ENCODE results near the gene PACS1.

PACS1 gene

DNA sequence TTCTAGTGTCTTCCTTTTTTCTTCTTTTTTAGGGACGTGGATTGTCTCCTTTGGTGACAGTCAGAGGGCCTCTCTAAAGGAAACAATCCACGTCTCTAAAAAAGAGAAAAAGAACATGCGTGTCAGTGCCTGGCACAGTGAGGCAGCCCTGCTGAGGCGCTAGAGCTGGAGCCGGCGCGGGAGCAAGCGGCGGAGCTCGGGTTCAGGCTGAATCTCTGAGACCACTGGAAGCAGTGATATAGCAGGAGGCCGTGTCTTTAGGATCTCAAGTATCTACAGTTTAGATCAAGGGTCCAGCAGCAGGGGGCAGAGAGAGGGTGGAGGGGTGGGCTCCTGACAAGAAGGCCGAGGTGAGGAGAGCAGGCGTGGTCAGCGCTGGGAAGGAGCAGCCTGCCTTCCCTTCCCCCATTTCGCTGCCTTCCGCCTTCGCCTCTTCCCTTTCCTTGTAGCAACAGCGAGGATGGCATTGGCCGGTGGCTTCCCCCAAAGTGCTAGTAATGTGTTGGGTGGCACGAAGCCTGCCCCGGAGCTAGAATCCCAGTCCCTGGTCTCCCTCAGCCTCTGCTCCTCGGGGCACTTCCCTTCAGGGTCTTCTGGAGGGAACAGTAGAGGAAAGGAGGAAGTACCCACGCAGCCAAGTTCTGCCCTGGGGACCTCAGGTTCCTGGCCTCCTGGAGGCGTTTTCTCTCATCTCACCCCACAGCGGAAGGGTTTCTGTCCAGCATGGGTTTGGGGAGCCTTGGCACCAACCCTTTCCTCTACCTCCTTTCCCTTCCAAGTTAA lies 170.1 kb downstream of the PACS1 start:
- TF ChIP-seq, protein P1, sequence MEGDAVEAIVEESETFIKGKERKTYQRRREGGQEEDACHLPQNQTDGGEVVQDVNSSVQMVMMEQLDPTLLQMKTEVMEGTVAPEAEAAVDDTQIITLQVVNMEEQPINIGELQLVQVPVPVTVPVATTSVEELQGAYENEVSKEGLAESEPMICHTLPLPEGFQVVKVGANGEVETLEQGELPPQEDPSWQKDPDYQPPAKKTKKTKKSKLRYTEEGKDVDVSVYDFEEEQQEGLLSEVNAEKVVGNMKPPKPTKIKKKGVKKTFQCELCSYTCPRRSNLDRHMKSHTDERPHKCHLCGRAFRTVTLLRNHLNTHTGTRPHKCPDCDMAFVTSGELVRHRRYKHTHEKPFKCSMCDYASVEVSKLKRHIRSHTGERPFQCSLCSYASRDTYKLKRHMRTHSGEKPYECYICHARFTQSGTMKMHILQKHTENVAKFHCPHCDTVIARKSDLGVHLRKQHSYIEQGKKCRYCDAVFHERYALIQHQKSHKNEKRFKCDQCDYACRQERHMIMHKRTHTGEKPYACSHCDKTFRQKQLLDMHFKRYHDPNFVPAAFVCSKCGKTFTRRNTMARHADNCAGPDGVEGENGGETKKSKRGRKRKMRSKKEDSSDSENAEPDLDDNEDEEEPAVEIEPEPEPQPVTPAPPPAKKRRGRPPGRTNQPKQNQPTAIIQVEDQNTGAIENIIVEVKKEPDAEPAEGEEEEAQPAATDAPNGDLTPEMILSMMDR (conservative IDR thresholded peaks at IDR 0.05; ENCODE audit: control insufficient read depth, insufficient read depth, low read depth, low read length) = no peak
- no peak overlapping the region for H3K4me3 ChIP-seq (ENCODE audit: control insufficient read depth, low read depth, low read length)
- no peak for DNase-seq (ENCODE audit: low read depth)

DNA sequence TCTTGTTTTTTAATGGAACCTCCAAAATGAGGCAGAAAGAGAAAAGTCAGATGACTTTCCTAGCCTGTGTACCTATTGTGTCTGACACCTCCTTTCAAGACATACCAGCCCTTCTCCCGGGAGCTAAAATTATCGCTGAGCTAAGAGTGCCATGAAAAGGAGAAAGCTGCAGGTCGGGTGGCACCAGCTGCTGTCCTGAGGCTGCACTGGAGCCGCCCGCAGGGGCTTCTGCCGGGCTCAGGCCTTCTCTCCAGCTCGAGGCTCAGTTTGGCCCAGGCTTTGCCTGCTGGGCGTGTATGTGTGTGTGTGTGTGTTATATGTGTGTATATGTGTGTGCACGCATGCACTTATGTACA lies 170.7 kb downstream of the PACS1 start:
- TF ChIP-seq, protein P1 (conservative IDR thresholded peaks at IDR 0.05; ENCODE audit: control insufficient read depth, insufficient read depth, low read depth, low read length) = no peak
- no peak overlapping the region for H3K4me3 ChIP-seq (ENCODE audit: control insufficient read depth, low read depth, low read length)

DNA sequence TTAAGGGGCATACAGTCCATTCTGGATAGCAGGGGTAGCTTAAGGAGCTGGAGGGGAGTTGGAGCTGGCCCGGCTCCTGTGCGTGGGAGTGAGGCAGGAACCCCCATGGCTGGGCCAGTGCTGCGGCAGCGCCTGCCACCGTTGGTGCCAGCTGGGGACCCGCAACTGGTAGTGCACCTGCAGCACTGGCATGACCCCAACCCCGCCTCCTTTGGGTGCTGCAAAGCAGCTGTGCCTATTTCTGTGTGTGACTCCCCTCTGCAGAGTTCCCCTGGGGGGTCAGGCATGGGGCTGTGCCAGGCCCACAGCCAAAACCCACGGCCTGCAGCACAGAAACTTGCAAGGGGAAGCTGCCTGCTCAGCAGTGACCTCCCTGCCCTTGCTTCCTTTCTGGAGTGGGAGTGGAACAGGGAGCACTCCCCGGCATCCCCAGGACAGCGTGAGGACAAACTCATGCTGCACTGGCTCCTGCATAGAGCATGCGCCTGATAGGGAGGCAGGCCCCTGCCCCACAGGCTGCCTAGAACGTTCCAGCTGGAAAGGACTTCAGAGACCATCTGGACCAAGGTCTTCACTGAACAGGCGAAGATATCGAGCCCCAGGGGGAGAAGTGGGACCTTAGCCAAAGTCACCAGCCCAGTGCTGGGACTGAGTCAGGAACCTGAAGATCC lies 172.2 kb downstream of the PACS1 start:
- TF ChIP-seq, protein P1 (conservative IDR thresholded peaks at IDR 0.05; ENCODE audit: control insufficient read depth, insufficient read depth, low read depth, low read length) = no peak
- no peak overlapping the region for H3K4me3 ChIP-seq (ENCODE audit: control insufficient read depth, low read depth, low read length)
- DNase-seq (ENCODE audit: low read depth) = no peak

More for the DNA sequence above, 170.7 kb downstream of the PACS1 start:
- no peak for DNase-seq (ENCODE audit: low read depth)

DNA sequence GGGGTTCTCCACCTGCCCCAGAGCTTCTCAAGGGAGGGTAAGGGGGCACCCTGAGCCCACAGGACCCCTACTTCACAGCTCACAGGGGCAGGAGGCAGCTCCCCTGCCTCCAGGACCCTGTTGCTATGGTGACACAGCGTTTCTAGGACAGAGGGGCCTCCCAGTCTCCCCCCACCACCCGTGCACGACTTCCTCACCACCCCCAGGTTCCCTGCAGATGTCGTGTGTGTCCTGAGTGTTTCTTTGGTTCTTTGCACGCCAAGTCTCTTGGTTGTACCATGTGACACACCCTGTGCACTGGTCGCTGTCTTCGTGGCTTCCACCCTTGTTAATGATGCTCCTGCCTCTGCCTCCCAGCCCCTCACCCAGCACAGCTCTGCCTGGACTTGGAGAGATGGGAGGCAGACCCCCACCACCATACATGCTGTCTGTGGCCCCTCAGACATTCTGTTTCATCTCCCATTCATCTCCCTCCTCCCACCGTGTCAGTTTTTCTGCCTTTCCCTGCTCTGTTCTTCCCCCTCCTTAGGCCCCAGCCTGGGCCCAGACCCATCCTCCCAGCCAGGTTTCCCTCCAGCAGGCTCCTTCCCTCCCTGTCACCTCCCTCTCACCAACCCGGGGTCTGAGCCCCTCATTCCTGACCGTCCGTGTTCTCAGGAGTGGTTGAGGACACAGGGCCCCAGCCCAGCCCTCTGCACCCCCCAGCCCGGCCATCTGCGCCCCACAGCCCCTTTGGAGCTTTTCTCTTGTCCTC lies 173.9 kb downstream of the PACS1 start:
- no peak for DNase-seq (ENCODE audit: low read depth)
- TF ChIP-seq, protein P1 (conservative IDR thresholded peaks at IDR 0.05; ENCODE audit: control insufficient read depth, insufficient read depth, low read depth, low read length) = no peak
- H3K4me3 ChIP-seq (ENCODE audit: control insufficient read depth, low read depth, low read length) = no peak overlapping the region

GRCh38 chr11:66247295-66247694 lies 177.2 kb downstream of the PACS1 start:
- TF ChIP-seq, protein P1 (conservative IDR thresholded peaks at IDR 0.05; ENCODE audit: control insufficient read depth, insufficient read depth, low read depth, low read length) = no peak
- no peak for DNase-seq (ENCODE audit: low read depth)
- no peak overlapping the region for H3K4me3 ChIP-seq (ENCODE audit: control insufficient read depth, low read depth, low read length)

GRCh38 chr11:66247801-66248200 lies 177.7 kb downstream of the PACS1 start:
- no peak for DNase-seq (ENCODE audit: low read depth)
- TF ChIP-seq, protein P1 (conservative IDR thresholded peaks at IDR 0.05; ENCODE audit: control insufficient read depth, insufficient read depth, low read depth, low read length) = no peak
- no peak overlapping the region for H3K4me3 ChIP-seq (ENCODE audit: control insufficient read depth, low read depth, low read length)

All from fibroblast of mammary gland (primary cell).